Heart left ventricle (tissue), 16 donors: ENCODE results near the gene CYP19A1. TPM values are rescaled to one million over a fixed set of nuclear protein-coding genes. Genes with fewer than 3 reads are reported as not detected.

Source experiments
- ATAC-seq, 4 donors: fragments of 200-7000 bp; cut with Tn5 transposase; one replicate each; pipeline ENCODE4 v1.9.1; 2020 to 2022; ENCODE audit warnings: moderate library complexity in 4 of 4, mild to moderate bottlenecking in 3 of 4, moderate number of reproducible peaks in 1 of 4
- DNase-seq, 5 donors: peaks; one replicate each; pipeline ENCODE4 v3.0.0-alpha.2; 2020
- H3K27ac ChIP-seq, 12 donors: fragments of 200-600 bp; sonication (generic) in 4 of 12; one replicate each; pipeline versions ENCODE4 v1.5.0 to v1.8.0; 2016 to 2022; ENCODE audit warnings: mild to moderate bottlenecking in 2 of 12
- H3K27me3 ChIP-seq, 9 donors: fragments of 200-600 bp; sonication (generic) in 2 of 9; one replicate each; pipeline versions ENCODE4 v1.5.1 to v1.8.0; 2016 to 2022; ENCODE audit warnings: mild to moderate bottlenecking in 3 of 9
- H3K36me3 ChIP-seq, 9 donors: fragments of 200-600 bp; sonication (generic) in 2 of 9; one replicate each; pipeline versions ENCODE4 v1.5.0 to v1.8.0; 2018 to 2022; ENCODE audit warnings: mild to moderate bottlenecking in 2 of 9
- H3K4me1 ChIP-seq, 12 donors: fragments of 200-600 bp; sonication (generic) in 4 of 12; one replicate each; pipeline versions ENCODE4 v1.5.0 to v1.8.0; 2016 to 2022; ENCODE audit warnings: mild to moderate bottlenecking in 3 of 12
- H3K4me3 ChIP-seq, 12 donors: fragments of 200-600 bp; sonication (generic) in 4 of 12; one replicate each; pipeline versions ENCODE4 v1.5.0 to v1.8.0; 2017 to 2022; ENCODE audit warnings: mild to moderate bottlenecking in 9 of 12, moderate library complexity in 4 of 12
- H3K9me3 ChIP-seq, 12 donors: fragments of 200-600 bp; sonication (generic) in 4 of 12; one replicate each; pipeline versions ENCODE4 v1.5.0 to v1.8.0; 2016 to 2022; ENCODE audit warnings: mild to moderate bottlenecking in 1 of 12
- POLR2A ChIP-seq, 2 donors: fragments of 450-650 bp; IDR thresholded peaks; one replicate each; pipeline ENCODE4 v1.6.1; 2017; ENCODE audit warnings: antibody characterized with exemption in 2 of 2, mild to moderate bottlenecking in 2 of 2, moderate library complexity in 2 of 2
- WGBS, 4 donors: extraction: QIAGEN DNeasy Blood & Tissue Kit in 2 of 4; methylation state at CpG; one replicate each; pipeline versions ENCODE4 v1.1.5 to v1.1.7; 2013 to 2018; 5-methylcytosine and 5-hydroxymethylcytosine counted together
- intact Hi-C, 10 donors: fragments of 100-400 bp; cut with DNase I; formaldehyde crosslinking; loops; one replicate each; pipeline versions ENCODE4 v1.11.1 to v1.14.2; 2022
- polyA plus RNA-seq, 2 donors: library from polyadenylated mRNA; stranded (reverse); fragments of 200-250 nt; gene quantifications; one replicate each; pipeline ENCODE4 v1.2.3, GENCODE V29; 2013
- total RNA-seq, 9 donors: library from RNA; depleted of rRNA in 2 of 9; stranded (reverse); fragments of >200 nt in 2 of 9; fragmentation: NEBNext Ultra II Directional in 3 of 9; extraction: Animal tissue kit (Norgen Biotek cat#: 25700) in 3 of 9; gene quantifications; one replicate each; pipeline versions ENCODE4 v1.1.0 to v1.2.4, GENCODE V29; 2016 to 2023
- TF ChIP-seq, protein P1 (sequence below), 12 donors: fragments of 200-600 bp; sonication (generic) in 4 of 12; IDR thresholded peaks; one replicate each; pipeline versions ENCODE4 v1.5.0 to v1.8.0; 2018 to 2022; ENCODE audit warnings: antibody characterized with exemption in 12 of 12, mild to moderate bottlenecking in 5 of 12
- donor health status: ischemic (EF 13 %, LVEDD 7.1; RV severe dilation, severe dysfunction).
- donor health status: healthy with polysubstance abuse.
- donor health status: DM: no; HTN: yes; CAD: no.
- donor health status: DM: no; HTN: no; CAD: no.
- donor health status: ischemic (EF 25% LVEDD 6.9; RV normal size, moderate dysfunction).
- donor health status: ischemic (EF 25% LVEDD 5.7; RV mildly dilated, moderate dysfunction).
- donor health status: healthy.
- donor health status: DM: yes; HTN: yes; CAD: no.
- donor health status: ischemic (EF 35%, LVEDD 5.7; RV mildly dilated, moderate dysfunction).
- donor health status: nonischemic (EF 11% LVEDD 7.7; RV severe dilation, severe dysfunction).
- donor health status: DM: yes; HTN: yes; CAD: no.
- donor health status: PGD.
- donor health status: ischemic (EF 29% LVEDD 5.4; RV normal size, mild dysfunction).
- donor health status: nonischemic (EF 23%, LVEDD 6.1; RV moderate dilation, normal function).

CYP19A1 gene
- total and polyA plus RNA-seq, 11 donors, result 0.15 to 5.4 (median 0.60) TPM

DNA sequence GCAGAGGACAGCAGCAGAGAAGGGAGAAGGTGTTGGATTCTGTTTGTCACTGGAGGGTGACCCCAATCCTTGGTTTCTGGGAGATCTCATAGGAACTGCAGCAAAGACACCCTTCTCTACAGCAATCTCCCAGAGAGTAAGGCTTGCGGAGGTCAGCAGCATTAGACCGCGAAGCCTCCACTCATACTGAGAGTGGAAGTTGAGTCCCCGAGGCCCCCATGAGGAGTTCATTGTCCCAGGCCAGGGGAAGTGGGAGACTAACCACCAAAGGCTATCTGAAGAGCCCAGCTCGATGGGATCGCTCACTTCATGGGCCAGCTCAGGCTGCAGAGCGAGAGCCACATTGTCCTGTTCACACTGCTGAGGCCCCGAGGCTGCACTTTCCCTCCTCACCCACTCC lies 47.6 kb upstream of the CYP19A1 start:
- no peak overlapping the region for H3K4me3 ChIP-seq
- H3K36me3 ChIP-seq, result no peaks in the 10 kb centered on the region
- no peak for DNase-seq
- peaks cover 0 to 4% (median 0%) of the 10 kb centered on the region in 12 donors for H3K4me1 ChIP-seq
- TF ChIP-seq, protein P1, sequence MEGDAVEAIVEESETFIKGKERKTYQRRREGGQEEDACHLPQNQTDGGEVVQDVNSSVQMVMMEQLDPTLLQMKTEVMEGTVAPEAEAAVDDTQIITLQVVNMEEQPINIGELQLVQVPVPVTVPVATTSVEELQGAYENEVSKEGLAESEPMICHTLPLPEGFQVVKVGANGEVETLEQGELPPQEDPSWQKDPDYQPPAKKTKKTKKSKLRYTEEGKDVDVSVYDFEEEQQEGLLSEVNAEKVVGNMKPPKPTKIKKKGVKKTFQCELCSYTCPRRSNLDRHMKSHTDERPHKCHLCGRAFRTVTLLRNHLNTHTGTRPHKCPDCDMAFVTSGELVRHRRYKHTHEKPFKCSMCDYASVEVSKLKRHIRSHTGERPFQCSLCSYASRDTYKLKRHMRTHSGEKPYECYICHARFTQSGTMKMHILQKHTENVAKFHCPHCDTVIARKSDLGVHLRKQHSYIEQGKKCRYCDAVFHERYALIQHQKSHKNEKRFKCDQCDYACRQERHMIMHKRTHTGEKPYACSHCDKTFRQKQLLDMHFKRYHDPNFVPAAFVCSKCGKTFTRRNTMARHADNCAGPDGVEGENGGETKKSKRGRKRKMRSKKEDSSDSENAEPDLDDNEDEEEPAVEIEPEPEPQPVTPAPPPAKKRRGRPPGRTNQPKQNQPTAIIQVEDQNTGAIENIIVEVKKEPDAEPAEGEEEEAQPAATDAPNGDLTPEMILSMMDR (IDR thresholded peaks at IDR 0.05), result no peak
- no peak for TF ChIP-seq POLR2A (IDR thresholded peaks at IDR 0.05)
- intact Hi-C loops, result loop anchor here in 2 of 10 donors (10.0 kb wide), 1 partner anchor 221 kb away; no protein-coding TSS in a partner anchor
- H3K27me3 ChIP-seq, result no peaks in the 10 kb centered on the region
- WGBS, 4 donors, result 83 to 90% (median 86%) methylated on average over 8 of the region's 8 CpGs
- no peak for ATAC-seq
- H3K9me3 ChIP-seq, result no peaks in the 10 kb centered on the region
- no peak overlapping the region for H3K27ac ChIP-seq

DNA sequence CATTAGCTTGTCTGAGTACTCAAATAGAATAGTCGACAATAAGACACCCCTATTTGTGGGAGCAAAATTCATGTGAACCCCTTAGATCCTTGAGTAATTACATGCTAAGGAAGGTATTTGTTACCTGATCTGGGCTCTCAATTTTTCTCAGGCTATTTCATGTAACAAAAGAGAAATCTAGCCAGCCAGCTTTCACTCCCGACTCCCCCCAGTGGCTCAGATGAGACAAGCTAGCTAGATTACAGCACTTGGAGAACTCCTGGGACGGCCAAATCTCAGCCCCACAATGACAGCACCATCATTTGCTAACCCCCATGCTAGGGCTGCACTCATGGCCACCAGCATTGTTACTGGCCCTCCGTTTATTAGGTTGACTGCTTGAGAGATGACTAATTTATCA lies 44.4 kb upstream of the CYP19A1 start:
- Histone ChIP-seq H3K27me3 (no peaks in the 10 kb centered on the region), H3K4me3 (no peak overlapping the region), H3K4me1 (peaks cover 0 to 12% (median 0%) of the 10 kb centered on the region in 12 donors), H3K9me3 (no peaks in the 10 kb centered on the region), H3K27ac (no peak overlapping the region), H3K36me3 (no peaks in the 10 kb centered on the region)
- DNase-seq (no peak), ATAC-seq (no peak)
- WGBS, 4 donors, result 21 to 27% (median 23%) methylated on average over 4 of the region's 4 CpGs
- intact Hi-C loops, result loop anchor here in 9 of 10 donors (2.0 to 10.0 kb wide), 4 partner anchors 96 to 220 kb away; no protein-coding TSS in a partner anchor
- TF ChIP-seq POLR2A (IDR thresholded peaks at IDR 0.05), result no peak
- TF ChIP-seq, protein P1 (IDR thresholded peaks at IDR 0.05), result peak in 9 of 12 donors; percentile 15 to 50 (median 29)

DNA sequence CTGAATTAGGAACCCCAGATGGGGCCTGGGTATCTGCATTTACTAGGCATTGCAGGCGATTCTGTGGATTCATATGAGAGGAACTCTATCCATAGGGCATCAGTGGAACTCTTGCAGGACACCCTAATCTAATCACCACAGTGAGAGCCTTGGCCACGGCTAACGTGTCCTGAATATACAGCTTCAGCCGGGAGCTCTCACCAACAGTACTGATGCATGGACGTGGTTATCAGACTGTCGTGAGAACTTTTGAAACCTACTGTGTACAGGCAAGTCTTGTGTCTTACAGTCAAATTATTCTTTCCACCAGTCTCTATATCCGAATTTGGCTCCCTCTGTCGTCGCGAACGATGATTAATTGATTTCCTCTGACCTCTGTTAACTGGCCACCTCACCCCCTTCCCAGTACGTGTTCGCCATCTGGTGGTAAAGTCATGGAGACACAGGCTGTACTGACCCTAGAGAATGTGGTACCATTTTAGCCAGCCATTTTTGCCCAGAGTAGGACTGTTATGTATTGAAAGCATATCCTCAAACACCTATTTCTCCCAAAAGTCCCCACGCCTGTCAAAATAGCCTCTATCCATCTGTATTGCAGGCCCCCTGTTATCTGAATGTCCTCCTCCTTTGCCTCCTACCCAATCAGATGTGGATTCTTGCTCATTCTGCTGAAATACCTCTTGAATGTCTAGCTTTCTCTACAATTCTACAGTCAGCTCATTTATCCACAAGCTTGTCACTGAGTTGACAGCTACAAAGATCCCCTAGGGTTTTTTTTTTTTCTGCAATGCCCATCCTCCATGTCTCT lies 42.8 kb upstream of the CYP19A1 start:
- Histone ChIP-seq H3K27ac (no peak overlapping the region), H3K4me3 (no peak overlapping the region), H3K4me1 (peaks cover 0 to 12% (median 0%) of the 10 kb centered on the region in 12 donors), H3K36me3 (no peaks in the 10 kb centered on the region), H3K9me3 (no peaks in the 10 kb centered on the region), H3K27me3 (no peaks in the 10 kb centered on the region)
- peak in 4 of 5 donors; percentile 54 to 60 (median 58) for DNase-seq
- 10 to 17% (median 15%) methylated on average over 14 of the region's 14 CpGs for WGBS, 4 donors
- intact Hi-C loops, result loop anchor here (1.0 to 10.0 kb wide), 9 partner anchors 100 to 220 kb away; no protein-coding TSS in a partner anchor
- peak; percentile 85 to 96 (median 91) for ATAC-seq
- no peak for TF ChIP-seq POLR2A (IDR thresholded peaks at IDR 0.05)
- TF ChIP-seq, protein P1 (IDR thresholded peaks at IDR 0.05), result peak; percentile 82 to 96 (median 90)

DNA sequence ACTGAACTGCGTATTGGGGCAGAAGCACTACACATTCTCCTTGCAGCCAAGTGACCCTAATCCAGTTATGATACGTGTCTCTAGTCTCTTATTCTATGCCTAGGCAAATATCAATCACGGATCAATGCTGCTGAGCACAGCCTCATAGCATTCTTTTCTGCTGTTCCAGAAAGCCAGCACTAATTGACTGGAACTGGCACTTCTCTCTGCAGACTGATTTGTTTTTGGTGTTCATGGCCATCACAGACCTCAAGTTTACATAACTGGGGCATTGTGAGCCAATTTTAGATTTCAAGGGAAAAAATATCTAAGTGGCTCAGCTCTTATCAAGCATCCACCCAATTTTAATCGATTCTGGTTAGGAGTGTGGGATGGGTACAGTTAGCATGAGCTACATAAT lies 41.0 kb upstream of the CYP19A1 start:
- TF ChIP-seq, protein P1 (IDR thresholded peaks at IDR 0.05), result no peak
- TF ChIP-seq POLR2A (IDR thresholded peaks at IDR 0.05), result no peak
- DNase-seq, result no peak
- Histone ChIP-seq H3K9me3 (no peaks in the 10 kb centered on the region), H3K36me3 (no peaks in the 10 kb centered on the region), H3K4me1 (peaks cover 0 to 12% (median 0%) of the 10 kb centered on the region in 12 donors), H3K27me3 (no peaks in the 10 kb centered on the region), H3K4me3 (no peak overlapping the region), H3K27ac (no peak overlapping the region)
- ATAC-seq, result no peak
- 74 to 83% (median 75%) methylated on average over 4 of the region's 4 CpGs for WGBS, 4 donors
- intact Hi-C loops, result no loop called here
